Type B pancreatic cell (in vitro differentiated cells): ENCODE data around the gene PRPF40A. TPM values are rescaled to one million over a fixed set of nuclear protein-coding genes. Genes with fewer than 3 reads are reported as not detected.
A peak's percentile ranks its signal among the peaks of the same experiment; 100 is the strongest.

Experiments
- DNase-seq: peaks from one replicate; pipeline ENCODE4 v3.0.0; 2021; ENCODE audit warnings: mixed read lengths; ENCODE audit not compliant: unreplicated experiment; ENCODE audit errors: extremely low spot score
- H3K27ac Mint-ChIP-seq: 2 replicates; pipeline ENCODE4 v1.8.0; 2021; ENCODE audit warnings: mild to moderate bottlenecking, mixed read lengths
- H3K27me3 Mint-ChIP-seq: 2 replicates; pipeline ENCODE4 v1.8.0; 2021; ENCODE audit warnings: mixed read lengths
- H3K36me3 Mint-ChIP-seq: 2 replicates; pipeline ENCODE4 v1.8.0; 2021; ENCODE audit warnings: mixed read lengths
- H3K4me1 Mint-ChIP-seq: one replicate; pipeline ENCODE4 v1.8.0; 2021; ENCODE audit warnings: mixed read lengths; ENCODE audit not compliant: unreplicated experiment
- H3K4me3 Mint-ChIP-seq: 2 replicates; pipeline ENCODE4 v1.8.0; 2021; ENCODE audit warnings: mild to moderate bottlenecking, mixed read lengths
- H3K9me3 Mint-ChIP-seq: 2 replicates; pipeline ENCODE4 v1.8.0; 2021; ENCODE audit warnings: mixed read lengths
- CTCF ChIP-seq: fragments of 200-600 bp; sonication (generic); conservative IDR thresholded peaks from 2 replicates; pipeline ENCODE4 v1.5.0; 2021; ENCODE audit warnings: antibody characterized with exemption, mild to moderate bottlenecking
- total RNA-seq: library from RNA; stranded (reverse); gene quantifications from 2 replicates; pipeline ENCODE4 v1.2.1, GENCODE V29; 2021; ENCODE audit warnings: low replicate concordance

The PRPF40A gene
- total RNA-seq, 1 donor from 2014 or later: 119 TPM

- H3K27me3 Mint-ChIP-seq: no peaks in the 10 kb centered on the region
- H3K27ac Mint-ChIP-seq: no peak overlapping the region
- no peaks in the 10 kb centered on the region for H3K9me3 Mint-ChIP-seq
- H3K4me3 Mint-ChIP-seq: peak overlapping the region; percentile 80
- H3K4me1 Mint-ChIP-seq: peaks cover 20% of the 10 kb centered on the region
- H3K36me3 Mint-ChIP-seq: peaks cover 39% of the 10 kb centered on the region
- no peak for DNase-seq
- no peak for TF ChIP-seq CTCF
Observed at GRCh38 chr2:152715112-152715511, 2.1 kb downstream of the PRPF40A start.

- Mint-ChIP-seq H3K9me3 (no peaks in the 10 kb centered on the region), H3K36me3 (peaks cover 53% of the 10 kb centered on the region), H3K4me3 (no peak overlapping the region), H3K27me3 (no peaks in the 10 kb centered on the region), H3K4me1 (peaks cover 25% of the 10 kb centered on the region), H3K27ac (no peak overlapping the region)
- no peak for DNase-seq
- TF ChIP-seq CTCF: no peak
Observed at GRCh38 chr2:152710713-152711112, 6.5 kb downstream of the PRPF40A start.

GRCh38 chr2:152708742-152709141, 8.5 kb downstream of the PRPF40A start:
- H3K4me3 Mint-ChIP-seq: no peak overlapping the region
- H3K27ac Mint-ChIP-seq: peak overlapping the region; percentile 30
- H3K27me3 Mint-ChIP-seq: no peaks in the 10 kb centered on the region
- no peak for DNase-seq
- peaks cover 52% of the 10 kb centered on the region for H3K36me3 Mint-ChIP-seq
- H3K9me3 Mint-ChIP-seq: no peaks in the 10 kb centered on the region
- TF ChIP-seq CTCF: no peak
- H3K4me1 Mint-ChIP-seq: peaks cover 19% of the 10 kb centered on the region

- no peaks in the 10 kb centered on the region for H3K9me3 Mint-ChIP-seq
- no peak overlapping the region for H3K27ac Mint-ChIP-seq
- peaks cover 15% of the 10 kb centered on the region for H3K4me1 Mint-ChIP-seq
- DNase-seq: no peak
- no peak for TF ChIP-seq CTCF
- H3K36me3 Mint-ChIP-seq: peaks cover 61% of the 10 kb centered on the region
- no peak overlapping the region for H3K4me3 Mint-ChIP-seq
- H3K27me3 Mint-ChIP-seq: no peaks in the 10 kb centered on the region
Observed at GRCh38 chr2:152706477-152707021, 10.7 kb downstream of the PRPF40A start.

- H3K27ac Mint-ChIP-seq: peak overlapping the region; percentile 54
- no peak for TF ChIP-seq CTCF
- peaks cover 9% of the 10 kb centered on the region for H3K4me1 Mint-ChIP-seq
- DNase-seq: no peak
- H3K36me3 Mint-ChIP-seq: peaks cover 45% of the 10 kb centered on the region
- no peaks in the 10 kb centered on the region for H3K27me3 Mint-ChIP-seq
- H3K9me3 Mint-ChIP-seq: peaks cover 5% of the 10 kb centered on the region
- H3K4me3 Mint-ChIP-seq: no peak overlapping the region
Observed at GRCh38 chr2:152701198-152701597, 16.1 kb downstream of the PRPF40A start.

GRCh38 chr2:152696476-152696875, 20.8 kb downstream of the PRPF40A start:
- Mint-ChIP-seq H3K4me1 (peaks cover 5% of the 10 kb centered on the region), H3K4me3 (no peak overlapping the region), H3K9me3 (peaks cover 5% of the 10 kb centered on the region), H3K36me3 (peaks cover 16% of the 10 kb centered on the region), H3K27ac (no peak overlapping the region), H3K27me3 (no peaks in the 10 kb centered on the region)
- DNase-seq: no peak
- TF ChIP-seq CTCF: no peak
